Stimulated activated CD4-positive, alpha-beta T cell treated with anti-CD3 and anti-CD28 coated beads, TNF-alpha, amount 100 ng/mL, for 48 hours (primary cell): ENCODE data around the gene EMX2.

Source experiments
- DNase-seq, 3 donors: peaks; one replicate each; pipeline ENCODE4 v3.0.0-alpha.2; 2020; ENCODE audit warnings: low read depth in 3 of 3

The EMX2 gene

DNA sequence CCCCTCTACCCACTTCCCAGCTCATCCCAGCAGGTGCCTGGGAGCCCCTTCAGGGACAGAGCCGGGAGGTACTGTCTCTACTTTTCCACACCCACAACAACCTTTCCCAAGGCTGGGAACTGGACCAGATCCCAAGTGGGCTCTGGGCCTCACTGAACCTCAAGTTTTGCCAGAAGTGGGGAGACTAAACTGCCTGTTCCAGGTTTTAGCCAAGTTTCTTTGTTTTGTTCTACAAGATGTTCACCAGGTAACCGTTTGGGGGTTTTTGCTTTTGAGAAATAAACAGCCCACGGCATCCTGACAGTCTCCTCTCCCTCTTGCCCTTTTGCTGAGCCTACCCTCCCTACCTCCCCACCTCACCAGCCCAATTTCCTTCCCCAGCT lies 10.6 kb upstream of the EMX2 start:
- no peak for DNase-seq

DNA sequence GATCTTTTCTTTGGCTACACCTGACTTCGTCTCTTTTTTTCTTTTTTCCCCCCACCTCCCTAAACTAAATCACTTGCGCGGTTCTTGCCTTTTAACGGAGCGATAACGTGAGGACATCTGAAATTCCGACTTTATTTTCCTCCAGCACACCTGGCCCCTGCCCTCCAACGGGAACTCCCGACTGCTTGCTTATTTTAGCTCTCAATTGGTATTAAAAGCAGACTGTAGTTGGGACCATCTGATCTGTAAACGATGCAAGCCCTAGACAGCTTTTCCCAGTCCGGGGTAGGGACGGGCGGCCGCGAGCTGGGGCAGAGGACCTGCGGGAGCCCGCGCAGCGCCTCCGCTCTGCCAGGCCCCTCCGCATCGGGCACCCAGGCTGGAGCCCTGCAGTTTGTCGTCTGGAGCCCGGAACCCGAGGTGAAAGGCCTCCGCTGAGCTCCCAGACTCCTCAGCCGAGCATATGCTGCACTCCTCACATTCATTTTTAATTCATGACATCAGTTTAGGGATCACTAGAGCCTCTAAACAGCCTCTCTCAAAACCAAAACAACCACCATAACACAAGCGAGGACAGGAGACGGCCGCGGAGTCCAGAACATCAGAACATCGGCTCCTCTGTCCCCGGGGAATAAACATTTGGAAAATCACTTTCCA lies 10.0 kb upstream of the EMX2 start:
- no peak for DNase-seq

DNA sequence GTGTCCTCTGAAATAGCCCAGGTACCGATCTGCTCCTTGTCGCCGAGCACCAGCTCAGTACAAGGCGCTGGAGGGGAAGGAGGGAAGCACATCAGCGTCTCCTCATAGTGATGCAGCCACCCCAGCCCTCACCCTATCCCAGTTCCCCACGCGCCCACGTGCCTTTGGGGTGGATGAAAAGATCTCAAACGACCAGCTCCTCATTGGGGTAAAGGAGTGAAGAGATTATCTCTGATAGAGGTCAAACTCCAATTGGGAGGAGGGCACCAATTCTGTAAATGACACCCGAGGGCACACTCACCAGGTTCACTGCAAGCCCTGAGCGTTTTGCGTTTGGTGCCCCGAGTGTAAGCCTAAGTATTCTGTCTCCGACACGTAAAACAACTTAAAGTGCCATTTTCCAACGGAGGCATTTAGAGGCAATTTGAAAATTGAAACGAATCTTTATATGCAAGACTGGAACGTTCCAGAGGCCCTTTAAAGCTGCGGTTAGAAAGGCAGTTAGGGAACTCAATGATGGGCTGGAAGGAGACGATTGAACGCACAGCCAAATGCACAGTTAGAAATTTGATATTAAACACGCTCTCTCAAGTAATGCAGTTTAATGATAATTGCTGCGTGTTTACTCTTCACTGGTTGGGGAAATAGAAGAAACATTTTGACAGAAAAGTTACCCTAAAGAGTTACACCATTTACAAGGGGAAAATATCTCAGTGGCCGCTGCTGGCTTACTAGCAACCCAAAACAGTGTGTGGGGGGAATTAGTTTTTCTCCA lies 8.9 kb upstream of the EMX2 start:
- DNase-seq: no peak

DNA sequence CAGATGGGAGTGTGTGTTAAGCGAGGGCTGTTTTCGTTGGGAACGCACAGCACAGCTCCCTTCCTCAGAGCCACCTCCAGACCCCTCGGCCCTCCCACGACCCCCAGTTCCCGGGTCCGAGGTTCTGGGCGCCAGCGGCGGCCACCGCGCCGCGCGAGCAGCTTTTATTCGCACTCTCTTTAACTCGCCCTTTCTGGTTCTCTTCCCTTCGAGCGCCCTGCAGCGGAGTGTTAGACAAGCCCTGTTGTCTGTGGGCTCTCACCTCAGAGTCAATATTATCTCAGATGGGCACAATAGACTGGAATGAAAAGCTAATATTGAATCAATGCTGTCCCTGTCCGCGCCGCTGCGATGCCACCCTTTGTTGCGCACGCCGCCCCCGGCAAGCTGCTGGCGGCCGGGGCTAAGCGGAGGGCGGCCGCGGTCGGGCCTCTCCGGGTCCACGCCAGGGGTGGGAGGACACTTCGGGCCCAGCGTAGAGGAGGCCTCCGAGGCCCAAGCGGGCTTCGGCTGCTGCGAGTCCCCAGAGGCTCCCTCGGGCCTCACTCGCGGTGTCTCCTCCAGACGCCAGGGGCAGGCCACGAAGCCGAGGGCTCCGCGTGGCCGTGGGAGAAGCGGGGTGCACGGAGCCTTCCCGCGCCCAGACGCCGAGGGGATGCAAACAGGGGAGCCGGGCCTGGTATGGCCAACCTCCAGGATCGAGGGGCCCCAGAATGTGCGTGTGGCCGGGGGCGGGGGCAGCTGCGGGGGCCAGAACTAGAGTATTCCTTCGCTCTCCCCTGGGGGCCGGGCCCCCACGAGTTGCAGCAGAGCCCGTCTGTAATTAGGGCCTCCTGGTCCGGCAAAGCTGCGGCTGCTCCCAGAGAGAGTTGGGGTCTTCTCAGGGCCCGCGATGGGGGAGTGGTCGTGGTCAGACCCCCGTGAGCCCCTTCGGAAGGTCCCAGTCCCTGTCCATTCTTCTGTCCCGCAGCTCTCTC lies 7.9 kb upstream of the EMX2 start:
- DNase-seq: no peak

DNA sequence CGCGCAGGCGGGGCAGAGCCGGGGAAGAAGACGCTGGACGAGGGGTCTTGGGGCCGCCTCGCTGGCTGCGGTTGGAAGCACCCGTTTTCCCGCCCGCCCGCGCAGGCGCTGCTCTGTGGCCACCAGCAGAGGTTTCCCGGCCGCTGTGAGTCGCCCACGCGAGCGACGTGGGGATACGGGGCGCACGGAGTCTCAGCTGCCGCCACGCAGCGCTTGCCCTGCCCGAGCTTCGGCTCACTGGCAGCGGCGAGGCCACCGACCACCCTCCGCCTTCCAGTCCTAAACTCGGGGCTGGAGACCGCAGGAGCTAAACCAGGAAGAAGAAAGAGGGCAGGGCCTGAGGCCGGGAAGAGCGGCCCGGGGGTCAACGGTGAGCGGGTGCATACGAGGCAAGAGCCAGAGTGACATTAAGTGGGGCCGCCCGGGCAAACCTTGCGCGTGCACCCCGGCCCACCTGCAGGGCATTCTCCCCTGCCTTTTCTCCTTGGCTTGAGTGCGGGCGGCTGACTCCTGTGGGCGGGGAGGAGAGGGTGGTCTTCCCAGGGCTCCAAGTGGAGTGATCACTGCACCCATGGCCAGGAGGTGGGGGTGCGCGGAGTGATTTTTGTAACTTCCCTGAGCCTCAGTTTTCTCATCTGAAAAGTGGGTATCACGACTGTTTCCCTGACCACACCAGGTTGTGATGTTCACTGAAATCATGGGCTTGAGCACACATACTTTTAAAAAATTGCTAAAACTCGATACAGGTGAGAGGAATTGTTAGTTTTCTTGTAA lies 7.1 kb upstream of the EMX2 start:
- no peak for DNase-seq

DNA sequence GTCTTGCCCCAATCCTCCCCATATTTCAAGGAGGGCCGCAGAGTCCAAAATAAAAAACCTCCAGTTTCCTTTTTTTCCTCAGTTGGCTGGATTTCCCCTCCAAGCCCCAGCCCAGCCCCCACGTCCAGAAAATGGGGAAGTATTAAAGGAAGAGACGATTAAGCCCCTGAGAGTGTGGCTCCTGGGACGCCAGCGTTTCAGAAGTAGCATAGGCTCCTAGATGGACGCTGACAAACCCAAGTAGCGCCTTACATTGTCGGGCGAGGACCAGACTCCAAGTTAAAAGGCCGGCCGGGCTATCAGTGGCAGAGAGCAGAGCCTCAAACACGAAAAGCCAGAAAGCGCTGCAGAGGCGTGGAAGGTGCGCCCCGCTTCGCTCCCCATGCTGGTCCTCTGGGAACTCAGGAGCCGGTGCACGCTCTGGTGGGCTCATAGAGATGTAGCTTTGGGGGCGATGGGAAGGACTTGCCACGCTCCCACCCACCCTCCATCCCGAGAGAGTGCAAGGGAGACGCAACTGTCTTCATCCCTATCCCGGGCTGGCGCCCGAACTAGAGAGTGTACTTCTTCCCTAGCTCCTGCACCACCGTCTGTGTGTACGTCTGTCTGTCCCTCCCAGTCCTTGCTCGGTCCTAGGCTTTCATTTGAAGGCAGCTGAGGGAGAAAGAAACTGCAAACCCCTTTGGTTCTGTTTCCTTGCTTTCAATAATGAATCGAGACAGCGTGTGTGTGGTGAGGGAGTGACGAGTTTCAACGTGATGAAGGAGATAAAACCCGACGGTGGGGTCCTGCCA lies 6.3 kb upstream of the EMX2 start:
- no peak for DNase-seq

DNA sequence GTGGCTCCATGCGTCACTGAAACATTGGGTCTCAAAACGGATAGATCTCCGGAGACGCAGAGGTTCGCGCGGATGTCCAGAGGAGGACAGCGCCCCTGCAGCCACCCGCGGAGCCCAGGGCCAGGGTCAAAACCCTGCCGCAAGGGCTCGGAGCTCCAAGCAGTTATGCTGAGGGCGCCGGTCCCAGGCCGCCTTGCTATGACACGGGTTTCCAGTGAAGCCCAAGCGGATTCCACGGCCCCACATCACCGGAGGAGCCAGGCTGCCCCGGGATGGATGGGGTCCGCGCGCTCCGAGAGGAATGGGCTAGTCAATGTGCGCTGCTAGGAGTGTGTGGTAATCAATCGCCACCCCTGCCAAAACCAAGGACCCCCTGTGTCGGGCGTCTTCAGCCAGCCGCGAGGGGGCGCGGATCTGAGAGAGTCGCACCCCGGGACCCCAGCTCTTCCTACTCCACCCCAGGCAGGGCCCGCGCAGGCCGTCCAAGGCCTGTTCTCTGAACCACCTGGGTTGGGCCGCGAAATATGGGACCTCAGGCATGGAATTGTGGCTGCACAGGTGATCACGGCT lies 5.6 kb upstream of the EMX2 start:
- DNase-seq: no peak

DNA sequence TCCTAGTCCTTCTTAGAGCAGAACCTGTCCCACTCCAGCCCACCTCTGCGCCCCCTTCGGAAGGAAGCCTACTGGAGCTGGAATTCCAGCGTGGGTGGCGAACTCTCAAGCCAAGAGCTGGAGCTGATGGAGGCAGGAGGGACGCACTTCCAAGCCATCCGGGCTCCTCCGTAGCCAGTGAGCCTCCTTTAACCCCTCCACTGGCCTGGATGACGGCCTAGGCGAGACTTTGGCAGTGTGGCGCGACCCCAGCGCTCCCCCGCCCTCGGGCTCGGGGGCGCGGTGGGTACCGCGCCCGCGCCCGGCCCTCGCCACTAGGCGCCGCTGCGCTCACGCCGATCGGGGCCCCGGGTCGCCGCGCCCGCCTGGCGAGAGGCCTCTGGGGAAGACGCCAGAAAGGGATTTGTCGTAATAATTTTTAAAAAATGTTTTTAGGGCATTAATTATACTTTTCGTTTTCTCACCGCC lies 5.1 kb upstream of the EMX2 start:
- DNase-seq: no peak

DNA sequence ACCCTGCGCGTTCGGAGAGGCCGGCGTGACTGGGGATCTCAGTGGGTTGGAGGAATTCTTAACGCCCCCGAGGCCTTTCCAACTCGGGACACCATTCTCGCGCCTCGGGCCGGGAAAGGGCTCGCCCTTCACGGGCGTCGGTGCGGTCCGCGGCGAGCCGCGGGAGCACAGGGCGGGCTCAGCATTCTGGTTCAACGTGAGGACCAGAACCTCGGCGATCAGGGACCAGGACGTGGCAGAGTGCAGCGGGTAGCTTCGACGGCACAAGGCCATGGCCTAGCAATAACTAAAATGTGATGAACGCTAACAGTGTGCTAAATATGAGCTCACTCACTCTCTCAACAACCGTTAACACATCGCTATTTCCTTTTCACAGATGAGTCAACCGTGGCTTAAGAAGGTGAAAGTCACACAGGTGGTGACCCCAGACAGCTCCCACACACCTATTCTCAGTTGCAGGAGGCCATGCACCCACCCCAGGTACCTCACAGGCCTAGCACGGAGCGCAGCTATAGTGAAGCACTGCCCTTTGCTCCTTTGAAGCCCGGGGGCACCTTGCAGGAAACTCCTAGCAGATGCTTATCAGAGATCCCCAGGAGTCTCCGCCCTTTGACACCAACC lies 4.5 kb upstream of the EMX2 start:
- DNase-seq: no peak

DNA sequence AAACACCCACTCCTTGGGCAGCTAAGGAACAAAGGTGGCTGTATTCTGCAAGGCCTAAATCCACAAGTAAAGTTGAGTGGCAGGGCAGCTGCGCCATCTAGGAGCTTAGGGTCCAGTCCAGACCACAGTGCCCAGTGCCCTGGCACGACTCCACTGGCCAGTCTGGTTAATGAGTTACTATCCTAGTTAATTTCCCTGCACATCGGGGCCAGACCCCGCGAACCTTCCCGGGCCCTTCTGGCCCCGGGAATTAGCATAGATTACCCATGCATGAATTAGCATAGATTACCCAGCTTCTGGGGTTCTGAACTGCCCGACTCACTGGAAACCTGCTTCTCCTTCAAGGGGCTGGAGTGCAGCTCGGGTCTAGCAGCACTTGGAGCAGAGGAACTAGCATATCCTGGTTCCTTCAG lies 3.2 kb upstream of the EMX2 start:
- DNase-seq: no peak

DNA sequence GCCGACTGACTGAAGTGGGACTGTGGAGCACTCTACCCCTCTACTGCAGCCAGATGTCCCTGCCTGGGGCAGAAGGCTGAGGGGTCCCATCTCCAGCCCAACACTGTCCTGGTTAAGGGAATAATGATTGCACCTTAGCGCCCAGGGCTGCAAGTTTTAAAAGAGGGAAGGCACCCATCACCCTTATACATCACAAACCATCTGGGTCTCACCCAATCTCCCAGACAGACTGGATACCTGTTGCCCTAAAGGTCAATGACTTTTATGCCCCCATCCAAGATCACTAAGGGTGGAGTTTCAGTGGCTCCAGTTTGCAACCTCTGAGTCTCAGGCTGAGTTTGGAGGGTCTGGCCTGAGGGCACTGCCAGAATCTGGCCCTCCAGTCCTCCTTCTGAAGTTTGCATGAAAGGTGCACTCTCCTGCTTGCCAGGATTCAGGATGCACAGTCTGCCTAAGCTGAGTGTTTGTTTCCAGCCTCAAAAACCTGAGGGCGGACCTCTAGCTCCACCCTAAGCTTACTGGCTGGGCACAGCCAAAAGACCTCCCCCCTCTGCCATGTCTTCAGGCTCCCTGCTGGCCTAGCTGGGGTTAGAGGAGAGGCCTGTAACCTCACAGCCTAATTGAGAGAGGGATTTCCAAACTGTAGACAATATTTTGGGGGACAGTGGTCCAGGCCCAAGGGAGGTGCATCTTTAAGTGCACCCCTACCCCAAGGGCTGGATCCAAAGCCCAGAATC lies 2.5 kb upstream of the EMX2 start:
- no peak for DNase-seq

DNA sequence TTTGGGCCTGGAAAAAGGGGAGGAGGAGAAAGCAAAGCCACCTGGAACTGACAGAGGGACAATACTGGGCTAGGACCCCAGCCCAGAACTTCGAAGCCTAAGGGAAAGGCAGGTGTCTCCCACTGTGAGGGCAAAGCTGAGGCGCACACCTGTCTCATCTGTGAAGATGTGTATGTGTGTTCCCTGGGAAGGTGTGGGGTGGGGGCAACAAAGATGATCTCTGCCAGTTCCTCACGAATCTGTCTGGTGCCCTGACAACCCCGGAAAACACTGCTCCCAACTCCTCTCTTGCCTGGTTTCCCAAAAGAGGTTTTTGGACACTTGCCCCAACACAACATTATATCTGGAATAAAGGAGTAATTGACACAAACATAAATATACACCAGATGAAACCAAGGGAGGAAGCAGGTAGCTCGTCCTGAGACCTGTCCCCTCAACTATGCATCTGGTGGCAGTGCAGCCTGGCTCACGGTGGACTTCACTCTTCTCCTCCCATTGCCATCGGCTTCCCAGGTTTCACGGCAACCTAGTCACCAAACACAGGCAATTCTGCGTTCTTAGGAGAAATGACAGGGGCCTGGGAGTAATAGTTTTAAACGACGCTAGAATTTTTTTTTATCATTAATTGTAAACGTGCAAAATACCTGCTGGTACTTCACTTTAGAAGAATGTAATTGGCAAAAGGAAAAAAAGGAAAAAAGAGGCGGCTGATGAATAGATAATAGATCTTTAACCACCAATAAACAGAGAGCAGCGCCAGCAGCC lies 1.7 kb upstream of the EMX2 start:
- DNase-seq: no peak

DNA sequence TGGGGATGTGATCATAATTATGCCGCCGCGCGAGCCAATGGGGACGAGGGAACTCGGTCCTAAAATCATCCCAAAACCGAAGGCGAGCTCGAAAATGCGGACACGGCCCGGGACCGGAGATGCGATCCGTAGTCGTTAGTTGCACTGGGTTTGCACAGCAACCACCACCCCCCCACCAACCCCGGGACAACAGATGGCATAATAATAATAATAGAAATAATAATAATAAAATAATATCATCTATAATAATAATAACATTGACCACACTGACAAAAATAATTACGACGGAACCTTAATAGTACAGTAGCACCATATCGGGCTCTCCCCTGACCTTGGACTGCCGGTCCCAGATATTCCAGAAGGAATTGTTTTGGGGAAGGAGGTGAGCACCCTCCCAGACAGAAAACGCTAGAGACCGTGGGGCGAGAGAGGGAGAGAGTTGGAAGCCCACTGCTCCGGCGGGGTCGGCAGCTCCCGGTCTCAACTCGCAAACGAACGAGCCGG lies 1.1 kb upstream of the EMX2 start:
- DNase-seq: no peak

DNA sequence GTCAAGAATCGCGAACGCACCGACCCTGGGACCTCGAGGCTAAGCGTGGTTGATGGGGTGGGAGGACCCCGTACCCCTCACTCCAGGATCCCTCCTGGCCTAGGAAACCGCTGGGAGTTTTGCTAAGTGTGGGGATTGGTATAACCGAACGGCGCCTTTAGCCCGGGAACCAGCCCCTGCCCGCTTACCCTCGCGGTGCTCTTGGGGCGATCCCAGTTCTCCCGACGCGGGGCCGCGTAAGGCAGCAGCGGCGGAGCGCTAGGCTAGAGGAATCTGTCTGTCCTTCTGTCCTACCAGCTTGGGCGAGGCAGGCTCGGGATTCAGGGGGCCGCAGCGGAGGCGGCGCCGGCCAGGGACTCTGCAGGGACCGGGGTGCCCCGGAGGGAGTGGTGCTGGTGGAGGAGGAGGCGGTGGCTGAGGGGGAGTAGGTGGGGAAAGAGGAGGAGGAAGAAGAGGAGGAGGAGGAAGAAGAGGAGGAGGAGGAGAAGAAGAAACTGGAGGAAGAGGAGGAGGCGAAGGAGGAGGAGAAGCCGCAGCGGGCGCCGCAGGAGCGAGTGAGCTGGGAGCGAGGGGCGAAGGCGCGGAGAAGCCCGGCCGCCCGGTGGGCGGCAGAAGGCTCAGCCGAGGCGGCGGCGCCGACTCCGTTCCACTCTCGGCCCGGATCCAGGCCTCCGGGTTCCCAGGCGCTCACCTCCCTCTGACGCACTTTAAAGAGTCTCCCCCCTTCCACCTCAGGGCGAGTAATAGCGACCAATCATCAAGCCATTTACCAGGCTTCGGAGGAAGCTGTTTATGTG lies 439 bp upstream of the EMX2 start:
- no peak for DNase-seq

DNA sequence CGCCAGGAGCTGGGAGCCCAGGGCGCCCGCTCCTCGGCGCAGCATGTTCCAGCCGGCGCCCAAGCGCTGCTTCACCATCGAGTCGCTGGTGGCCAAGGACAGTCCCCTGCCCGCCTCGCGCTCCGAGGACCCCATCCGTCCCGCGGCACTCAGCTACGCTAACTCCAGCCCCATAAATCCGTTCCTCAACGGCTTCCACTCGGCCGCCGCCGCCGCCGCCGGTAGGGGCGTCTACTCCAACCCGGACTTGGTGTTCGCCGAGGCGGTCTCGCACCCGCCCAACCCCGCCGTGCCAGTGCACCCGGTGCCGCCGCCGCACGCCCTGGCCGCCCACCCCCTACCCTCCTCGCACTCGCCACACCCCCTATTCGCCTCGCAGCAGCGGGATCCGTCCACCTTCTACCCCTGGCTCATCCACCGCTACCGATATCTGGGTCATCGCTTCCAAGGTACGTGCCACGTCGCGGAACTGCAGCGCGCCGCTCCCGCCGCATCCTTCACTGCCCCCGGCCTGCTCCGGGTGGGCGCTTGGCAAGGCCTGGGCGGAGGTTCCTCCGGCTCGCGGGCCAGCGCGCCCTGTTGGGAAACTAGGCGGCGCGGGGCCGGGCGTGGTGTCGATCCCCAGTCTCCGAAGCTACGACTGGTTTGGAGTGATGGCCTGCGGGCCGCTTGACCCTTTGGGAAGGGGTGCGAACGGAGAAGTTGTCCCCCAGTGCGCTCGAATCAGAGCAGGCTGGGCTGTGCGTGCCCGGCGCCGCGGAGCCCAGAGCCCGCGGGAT lies 868 bp downstream of the EMX2 start:
- no peak for DNase-seq

DNA sequence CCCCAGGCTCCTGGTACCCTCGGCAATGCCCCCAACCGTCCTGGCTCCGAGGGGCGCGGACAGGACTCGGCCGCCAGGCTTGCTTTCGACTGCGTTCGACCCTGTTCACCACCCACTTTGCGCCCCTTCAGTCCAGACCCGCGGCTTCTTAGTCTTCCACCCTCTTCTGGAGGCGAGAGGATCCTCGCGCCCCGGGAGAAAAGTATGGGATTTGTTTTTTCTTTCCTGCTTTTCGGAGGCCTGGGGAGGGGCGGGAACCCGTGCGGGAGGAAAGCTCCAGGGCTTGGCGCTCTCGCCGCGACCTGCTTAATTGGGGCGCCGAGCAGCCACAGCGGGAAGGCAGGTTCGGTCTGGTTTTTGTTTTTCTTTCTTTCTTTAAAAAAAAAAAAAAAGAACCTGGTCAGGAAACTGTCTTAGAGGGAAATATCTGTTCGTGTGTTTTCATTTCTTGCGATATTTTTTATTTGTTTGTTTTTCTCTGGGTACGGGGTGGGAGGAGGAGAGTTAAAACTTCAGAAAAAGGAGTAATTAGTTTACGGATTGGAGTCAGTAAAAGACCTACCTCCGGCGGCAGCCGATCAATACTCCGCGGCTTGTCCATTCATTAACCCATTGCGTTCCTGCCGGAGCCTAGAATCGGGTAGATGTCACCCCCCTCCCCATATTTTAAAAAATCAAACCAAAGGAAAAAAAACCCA lies 1.6 kb downstream of the EMX2 start:
- no peak for DNase-seq
